Stimulated activated CD8-positive, alpha-beta memory T cell treated with anti-CD3 and anti-CD28 coated beads, Interleukin-4, amount 100 ng/mL, for 4 hours (primary cell): Measurements from ENCODE around the gene CCK.

Experiments used
- DNase-seq, 2 donors: peaks; one replicate each; pipeline ENCODE4 v3.0.0-alpha.2; 2020; ENCODE audit warnings: low read depth in 2 of 2, low spot score in 1 of 2

CCK gene

GRCh38 chr3:42269647-42270046 is 3.7 kb upstream of the CCK start:
- no peak for DNase-seq

- no peak for DNase-seq
Measured at GRCh38 chr3:42267878-42268277, 1.9 kb upstream of the CCK start.

GRCh38 chr3:42265059-42265991 is 660 bp downstream of the CCK start:
- no peak for DNase-seq

GRCh38 chr3:42264399-42265058 is 1.5 kb downstream of the CCK start:
- no peak for DNase-seq

GRCh38 chr3:42263354-42264346 is 2.3 kb downstream of the CCK start:
- no peak for DNase-seq

GRCh38 chr3:42262525-42262924 is 3.5 kb downstream of the CCK start:
- DNase-seq: no peak

- DNase-seq: no peak
Measured at GRCh38 chr3:42257007-42257406, 9.0 kb downstream of the CCK start.

- DNase-seq: no peak
Measured at GRCh38 chr3:42256135-42256819, 9.7 kb downstream of the CCK start.

- no peak for DNase-seq
Measured at GRCh38 chr3:42254566-42254965, 11.4 kb downstream of the CCK start.

GRCh38 chr3:42250761-42251160 is 15.2 kb downstream of the CCK start:
- DNase-seq: no peak

GRCh38 chr3:42247576-42248027 is 18.4 kb downstream of the CCK start:
- DNase-seq: peak; percentile 24 to 37

- no peak for DNase-seq
Measured at GRCh38 chr3:42246091-42246490, 19.9 kb downstream of the CCK start.

- DNase-seq: no peak
Measured at GRCh38 chr3:42236611-42237010, 29.4 kb downstream of the CCK start.

GRCh38 chr3:42235532-42235931 is 30.5 kb downstream of the CCK start:
- no peak for DNase-seq

GRCh38 chr3:42230860-42231259 is 35.1 kb downstream of the CCK start:
- DNase-seq: no peak

- DNase-seq: no peak
Measured at GRCh38 chr3:42229942-42230688, 35.9 kb downstream of the CCK start.

GRCh38 chr3:42229266-42229941 is 36.6 kb downstream of the CCK start:
- DNase-seq: no peak

- no peak for DNase-seq
Measured at GRCh38 chr3:42228796-42229195, 37.2 kb downstream of the CCK start.
